ENCODE results near the gene CRELD2. TPM values are rescaled to one million over a fixed set of nuclear protein-coding genes. Genes with fewer than 3 reads are reported as not detected.

The CRELD2 gene
- total RNA-seq, 2 experiments from 2014 or later = 15.2 to 16.4 TPM

DNA sequence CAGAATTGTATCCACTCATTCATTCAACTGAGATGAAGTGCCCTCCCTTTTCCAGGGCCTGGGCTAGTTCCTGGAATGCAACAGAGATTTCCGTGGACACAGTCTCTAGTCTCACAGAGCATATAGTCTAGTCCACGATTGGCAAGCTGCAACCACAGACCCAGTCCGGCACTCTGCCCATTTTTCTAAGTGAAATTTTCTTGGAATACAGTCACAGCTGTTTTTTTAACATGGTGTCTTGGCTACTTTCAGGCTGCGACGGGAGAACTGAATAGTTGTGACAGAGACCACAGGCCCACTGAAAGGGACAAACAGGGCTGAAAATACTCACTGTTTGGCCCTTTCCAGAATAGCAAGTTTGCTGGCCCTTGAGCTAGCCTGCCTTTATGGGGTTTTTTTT lies 29.4 kb upstream of the CRELD2 start:
- peaks cover 72% of the 10 kb centered on the region for H3K36me3 Mint-ChIP-seq (ENCODE audit: low read depth)

DNA sequence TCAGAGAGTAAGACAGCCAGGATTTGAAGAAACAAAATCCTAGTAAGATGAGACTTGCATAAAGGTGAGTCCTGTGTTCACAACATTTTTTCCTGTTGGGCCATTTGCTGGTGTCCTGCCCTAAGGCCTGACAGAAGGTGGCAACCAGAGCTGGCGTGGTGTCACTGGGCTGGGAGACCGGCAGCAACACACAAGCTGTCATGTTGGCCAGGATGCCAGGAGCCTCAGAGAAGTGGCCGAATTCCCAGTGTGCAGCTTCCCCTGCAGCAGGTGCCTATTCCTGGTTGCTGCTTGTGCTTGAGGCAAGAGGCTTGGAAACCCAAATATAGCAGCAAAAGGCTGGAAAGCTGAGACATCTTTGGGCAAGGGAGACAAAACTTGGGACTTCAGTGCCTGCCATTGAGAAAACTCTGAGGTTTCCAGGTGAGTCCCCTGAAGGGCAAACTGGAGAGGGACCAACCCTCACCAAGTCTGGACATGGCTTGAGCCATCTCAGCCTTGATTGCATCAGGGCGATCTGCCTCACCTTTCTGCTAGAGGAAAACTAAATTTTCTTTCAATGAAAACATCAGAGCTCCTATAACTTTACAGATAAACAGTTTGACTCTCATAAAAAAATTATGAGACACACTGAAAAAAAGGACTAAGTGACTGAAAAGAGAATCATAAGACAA lies 26.1 kb upstream of the CRELD2 start:
- Mint-ChIP-seq H3K9me3 (ENCODE audit: low read depth) (no peaks in the 10 kb centered on the region), H3K27me3 (no peaks in the 10 kb centered on the region), H3K4me1 (no peaks in the 10 kb centered on the region), H3K4me3 (no peak overlapping the region), H3K27ac (no peak overlapping the region), H3K36me3 (ENCODE audit: low read depth) (peaks cover 56% of the 10 kb centered on the region)
- ChIA-PET CTCF (interaction anchor here (0.9 to 3.8 kb wide), 3 partner anchors 10 to 125 kb away, joined by 3 to 12 read pairs (median 5); no protein-coding TSS in a partner anchor), POLR2A (no interaction called here)
- ATAC-seq = no peak
- intact Hi-C loops (cut with DNase I, micrococcal nuclease) = no loop called here
- DNase-seq = no peak

More for the DNA sequence above, 29.4 kb upstream of the CRELD2 start:
- intact Hi-C loops (cut with DNase I, micrococcal nuclease) = no loop called here
- no peaks in the 10 kb centered on the region for H3K9me3 Mint-ChIP-seq (ENCODE audit: low read depth)
- no peak overlapping the region for H3K4me3 Mint-ChIP-seq
- DNase-seq = no peak
- no peak for ATAC-seq
- no peak overlapping the region for H3K27ac Mint-ChIP-seq
- H3K4me1 Mint-ChIP-seq = no peaks in the 10 kb centered on the region
- no peaks in the 10 kb centered on the region for H3K27me3 Mint-ChIP-seq
- POLR2A ChIA-PET = no interaction called here
- CTCF ChIA-PET = interaction anchor here (0.9 to 1.1 kb wide), 3 partner anchors 26 to 142 kb away, joined by 4 to 5 read pairs (median 4); no protein-coding TSS in a partner anchor

DNA sequence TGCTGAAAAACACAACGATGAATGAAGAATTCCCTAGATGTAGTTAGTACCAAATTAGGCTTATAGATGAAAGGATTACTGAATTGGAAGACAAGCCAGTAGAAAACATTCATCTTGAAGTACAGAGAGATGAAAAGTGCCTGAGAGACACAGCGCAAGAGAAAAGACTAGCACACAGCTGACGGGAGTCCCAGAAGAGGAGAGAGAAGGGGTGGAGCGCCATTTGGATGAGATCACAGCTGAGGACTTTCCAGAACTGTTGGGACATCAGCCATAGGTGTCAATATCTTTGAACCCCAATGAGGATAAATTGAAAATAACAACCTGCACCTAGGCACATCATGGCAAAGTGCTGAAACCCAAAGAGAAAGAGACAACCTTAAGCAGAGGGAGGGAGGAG lies 25.4 kb upstream of the CRELD2 start:
- Mint-ChIP-seq H3K36me3 (ENCODE audit: low read depth) (peaks cover 53% of the 10 kb centered on the region), H3K27me3 (no peaks in the 10 kb centered on the region), H3K4me1 (no peaks in the 10 kb centered on the region), H3K27ac (no peak overlapping the region), H3K4me3 (no peak overlapping the region), H3K9me3 (ENCODE audit: low read depth) (no peaks in the 10 kb centered on the region)
- intact Hi-C loops (cut with DNase I, micrococcal nuclease) = no loop called here
- ATAC-seq (no peak), DNase-seq (no peak)
- ChIA-PET CTCF (interaction anchor here (1.0 to 3.8 kb wide), 2 partner anchors 21 to 126 kb away, joined by 3 to 12 read pairs; no protein-coding TSS in a partner anchor), POLR2A (no interaction called here)

DNA sequence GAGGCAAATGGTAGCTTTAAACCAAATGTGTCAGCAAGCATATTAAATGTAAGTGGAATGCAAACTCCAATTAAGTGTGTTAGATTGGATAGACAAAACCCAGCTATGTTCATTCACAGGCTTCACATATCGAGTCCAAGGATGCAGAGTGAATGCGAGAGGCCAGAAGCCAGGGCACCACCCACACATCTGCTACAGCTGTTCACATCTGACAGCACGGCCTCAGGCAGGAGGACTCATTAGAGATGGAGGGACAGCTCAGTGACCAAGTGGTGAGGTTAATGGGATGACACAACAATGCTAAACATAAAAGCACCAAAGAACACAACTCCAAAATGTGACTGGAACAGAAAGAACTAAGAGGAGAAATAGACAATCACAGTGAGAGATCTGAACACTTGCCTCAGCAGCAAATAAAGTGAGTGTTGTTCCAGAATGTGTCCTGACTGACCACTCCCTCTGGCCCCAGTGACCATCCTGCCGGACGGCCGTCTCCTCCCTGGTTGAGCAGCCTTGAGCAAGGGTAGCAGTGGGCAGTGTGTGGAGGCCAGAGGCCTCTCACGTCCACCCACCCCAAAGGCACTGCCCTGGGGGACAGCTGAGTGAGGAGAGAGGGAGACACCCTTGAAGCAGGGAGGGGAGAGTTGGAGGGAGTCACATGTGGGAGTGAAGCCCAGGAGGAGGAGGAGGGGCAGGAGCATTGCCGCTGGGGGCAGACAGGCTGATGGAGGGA lies 23.9 kb upstream of the CRELD2 start:
- no peak overlapping the region for H3K27ac Mint-ChIP-seq
- DNase-seq (no peak), ATAC-seq (no peak)
- H3K36me3 Mint-ChIP-seq (ENCODE audit: low read depth) = peaks cover 40% of the 10 kb centered on the region
- no peak overlapping the region for H3K4me3 Mint-ChIP-seq
- CTCF ChIA-PET = interaction anchor here (0.6 to 3.8 kb wide), 2 partner anchors 127 to 307 kb away, joined by 3 to 12 read pairs; no protein-coding TSS in a partner anchor
- no peaks in the 10 kb centered on the region for H3K4me1 Mint-ChIP-seq
- H3K27me3 Mint-ChIP-seq = no peaks in the 10 kb centered on the region
- POLR2A ChIA-PET = no interaction called here
- intact Hi-C loops (cut with DNase I, micrococcal nuclease) = no loop called here
- H3K9me3 Mint-ChIP-seq (ENCODE audit: low read depth) = no peaks in the 10 kb centered on the region

DNA sequence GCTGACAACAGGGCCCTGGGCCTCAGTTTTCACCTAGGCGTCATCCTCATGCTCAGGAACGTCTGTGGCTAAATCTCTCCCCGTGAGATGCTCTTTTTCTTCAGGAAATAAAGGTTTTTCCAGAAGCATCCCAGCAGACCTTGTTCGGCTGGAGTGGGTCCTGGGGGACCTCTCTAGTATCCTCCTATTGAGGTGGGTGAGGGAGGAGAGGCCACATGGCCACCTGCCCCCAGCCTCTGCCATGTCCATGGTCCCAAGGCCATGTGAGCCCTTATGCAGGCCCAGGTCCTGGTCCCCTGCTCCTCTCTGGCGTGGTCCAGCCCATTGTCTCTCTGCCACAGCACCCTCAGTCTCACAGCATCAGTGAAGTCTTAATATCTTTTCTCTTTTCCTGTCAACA lies 22.2 kb upstream of the CRELD2 start:
- no peaks in the 10 kb centered on the region for H3K9me3 Mint-ChIP-seq (ENCODE audit: low read depth)
- no peaks in the 10 kb centered on the region for H3K4me1 Mint-ChIP-seq
- no peak overlapping the region for H3K4me3 Mint-ChIP-seq
- POLR2A ChIA-PET = no interaction called here
- DNase-seq = no peak
- H3K36me3 Mint-ChIP-seq (ENCODE audit: low read depth) = peaks cover 29% of the 10 kb centered on the region
- no peak overlapping the region for H3K27ac Mint-ChIP-seq
- intact Hi-C loops (cut with DNase I, micrococcal nuclease) = no loop called here
- no peak for ATAC-seq
- CTCF ChIA-PET = interaction anchor here (0.6 kb wide), 1 partner anchor 238 kb away, joined by 3 read pairs; no protein-coding TSS in a partner anchor
- no peaks in the 10 kb centered on the region for H3K27me3 Mint-ChIP-seq

DNA sequence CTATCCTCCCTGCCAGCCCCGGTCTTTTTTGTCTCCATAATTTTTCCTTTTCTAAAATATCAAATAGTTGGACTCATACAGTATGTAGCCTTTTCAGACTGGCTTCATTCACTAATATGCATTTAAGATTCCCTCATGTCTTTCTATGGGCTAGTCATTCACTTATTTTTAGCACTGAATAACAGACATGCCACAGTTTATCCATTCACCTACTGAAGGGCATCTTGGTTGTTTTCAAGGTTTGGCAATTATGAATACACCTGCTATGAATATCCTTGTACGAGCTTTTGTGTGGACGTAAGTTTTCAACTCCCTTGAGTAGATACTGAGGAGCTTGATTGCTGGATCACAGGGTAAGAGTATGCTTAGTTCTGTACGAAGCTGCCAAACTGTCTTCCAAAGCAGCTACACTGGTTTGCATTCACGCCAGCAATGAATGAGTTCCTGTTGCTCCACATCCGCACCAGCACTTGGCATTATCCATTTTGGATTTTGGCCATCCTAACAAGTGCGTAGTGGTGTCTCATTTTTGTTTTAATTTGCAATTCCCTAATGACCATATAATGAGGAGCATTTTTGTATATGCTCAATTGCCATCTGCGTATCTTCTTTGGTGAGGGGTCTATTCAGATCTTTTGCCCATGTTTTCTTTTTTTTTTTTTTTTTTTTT lies 21.3 kb upstream of the CRELD2 start:
- ATAC-seq (no peak), DNase-seq (no peak)
- Mint-ChIP-seq H3K27ac (no peak overlapping the region), H3K4me3 (no peak overlapping the region), H3K9me3 (ENCODE audit: low read depth) (no peaks in the 10 kb centered on the region), H3K4me1 (no peaks in the 10 kb centered on the region), H3K27me3 (no peaks in the 10 kb centered on the region), H3K36me3 (ENCODE audit: low read depth) (peaks cover 31% of the 10 kb centered on the region)
- ChIA-PET POLR2A (no interaction called here), CTCF (no interaction called here)
- intact Hi-C loops (cut with DNase I, micrococcal nuclease) = no loop called here

DNA sequence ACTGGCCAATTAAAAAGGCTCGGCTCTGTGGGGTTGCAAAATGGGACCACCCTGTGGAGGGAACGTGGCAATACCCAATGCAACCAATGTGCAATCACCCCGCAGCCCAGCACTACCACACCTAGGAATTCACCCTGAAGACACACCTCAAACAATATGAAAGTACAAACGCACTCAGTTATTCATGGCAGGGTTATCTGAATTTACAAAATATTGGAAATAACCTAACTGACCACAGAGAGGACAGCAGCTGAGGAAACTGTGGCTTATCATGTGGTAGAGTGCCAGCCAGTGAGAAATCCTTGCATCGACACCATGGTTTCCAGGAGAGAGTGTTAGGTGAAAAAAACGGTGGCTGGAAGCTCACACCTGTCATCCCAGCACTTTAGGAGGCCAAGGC lies 18.9 kb upstream of the CRELD2 start:
- ChIA-PET POLR2A (no interaction called here), CTCF (interaction anchor here (0.7 to 1.0 kb wide), 4 partner anchors 16 to 44 kb away, joined by 3 read pairs; no protein-coding TSS in a partner anchor)
- Mint-ChIP-seq H3K36me3 (ENCODE audit: low read depth) (peaks cover 33% of the 10 kb centered on the region), H3K4me3 (no peak overlapping the region), H3K4me1 (no peaks in the 10 kb centered on the region), H3K27me3 (no peaks in the 10 kb centered on the region), H3K27ac (no peak overlapping the region), H3K9me3 (ENCODE audit: low read depth) (no peaks in the 10 kb centered on the region)
- DNase-seq (no peak), ATAC-seq (no peak)
- intact Hi-C loops (cut with DNase I, micrococcal nuclease) = no loop called here

DNA sequence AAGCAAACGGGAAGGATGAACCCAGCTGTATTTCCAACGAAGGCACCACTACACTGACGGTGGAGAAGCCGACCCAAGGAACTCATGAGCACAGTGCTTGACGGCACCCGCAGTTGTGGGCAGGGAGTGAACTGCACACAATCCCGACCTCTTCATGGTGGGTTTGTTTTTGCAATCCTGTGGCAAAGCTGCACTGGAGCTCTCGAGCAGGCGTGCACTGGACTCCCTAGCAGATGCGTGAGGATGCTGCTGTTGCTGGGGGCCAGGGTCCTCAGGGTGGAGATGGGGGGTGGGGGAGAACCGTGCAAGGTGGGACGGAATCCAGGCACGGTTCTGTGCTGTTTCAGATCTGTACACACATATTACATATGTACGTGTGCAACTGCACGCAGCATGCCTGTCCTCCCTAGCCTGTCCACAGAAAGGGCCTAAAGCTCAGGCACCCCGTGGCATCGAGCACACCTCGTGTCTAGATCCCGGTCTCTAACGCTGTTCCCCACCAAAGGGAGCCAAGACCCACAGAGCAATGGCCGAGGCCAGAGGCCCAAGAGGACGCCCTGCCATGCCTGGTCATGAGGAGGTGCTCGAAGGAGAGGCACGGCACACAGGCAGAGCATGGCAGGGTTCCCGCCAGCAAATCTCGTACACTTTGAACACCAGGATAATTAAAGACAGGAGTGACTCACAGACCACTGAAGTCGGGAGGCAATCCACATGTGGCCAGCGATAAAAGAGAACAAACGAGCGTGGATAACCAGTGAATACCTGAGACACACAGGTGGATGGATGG lies 17.8 kb upstream of the CRELD2 start:
- ChIA-PET POLR2A (no interaction called here), CTCF (interaction anchor here (0.7 to 1.0 kb wide), 2 partner anchors 15 to 21 kb away, joined by 3 read pairs; no protein-coding TSS in a partner anchor)
- no peaks in the 10 kb centered on the region for H3K4me1 Mint-ChIP-seq
- H3K4me3 Mint-ChIP-seq = no peak overlapping the region
- H3K27ac Mint-ChIP-seq = no peak overlapping the region
- DNase-seq (no peak), ATAC-seq (no peak)
- no peaks in the 10 kb centered on the region for H3K27me3 Mint-ChIP-seq
- intact Hi-C loops (cut with DNase I, micrococcal nuclease) = no loop called here
- no peaks in the 10 kb centered on the region for H3K9me3 Mint-ChIP-seq (ENCODE audit: low read depth)
- peaks cover 30% of the 10 kb centered on the region for H3K36me3 Mint-ChIP-seq (ENCODE audit: low read depth)

DNA sequence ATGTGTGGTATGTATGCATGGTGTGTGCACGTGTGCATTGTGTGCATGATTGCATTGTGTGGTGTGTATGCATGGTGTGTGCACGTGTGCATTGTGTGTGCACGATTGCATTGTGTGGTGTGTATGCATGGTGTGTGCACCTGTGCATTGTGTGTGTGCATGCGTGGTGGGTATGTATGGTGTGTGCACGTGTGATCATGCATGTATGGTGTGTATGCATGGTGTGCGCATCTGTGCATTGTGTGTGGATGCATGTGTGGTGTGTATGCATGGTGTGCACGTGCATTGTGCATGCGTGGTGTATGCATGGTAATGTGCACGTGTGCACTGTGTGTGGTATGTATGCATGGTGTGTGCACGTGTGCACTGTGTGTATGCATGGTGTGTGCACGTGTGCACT lies 17.0 kb upstream of the CRELD2 start:
- H3K9me3 Mint-ChIP-seq (ENCODE audit: low read depth) = no peaks in the 10 kb centered on the region
- peaks cover 30% of the 10 kb centered on the region for H3K36me3 Mint-ChIP-seq (ENCODE audit: low read depth)
- H3K27ac Mint-ChIP-seq = no peak overlapping the region
- no peaks in the 10 kb centered on the region for H3K4me1 Mint-ChIP-seq
- ChIA-PET POLR2A (no interaction called here), CTCF (no interaction called here)
- H3K4me3 Mint-ChIP-seq = no peak overlapping the region
- DNase-seq = no peak
- intact Hi-C loops (cut with DNase I, micrococcal nuclease) = no loop called here
- ATAC-seq = no peak
- H3K27me3 Mint-ChIP-seq = no peaks in the 10 kb centered on the region

DNA sequence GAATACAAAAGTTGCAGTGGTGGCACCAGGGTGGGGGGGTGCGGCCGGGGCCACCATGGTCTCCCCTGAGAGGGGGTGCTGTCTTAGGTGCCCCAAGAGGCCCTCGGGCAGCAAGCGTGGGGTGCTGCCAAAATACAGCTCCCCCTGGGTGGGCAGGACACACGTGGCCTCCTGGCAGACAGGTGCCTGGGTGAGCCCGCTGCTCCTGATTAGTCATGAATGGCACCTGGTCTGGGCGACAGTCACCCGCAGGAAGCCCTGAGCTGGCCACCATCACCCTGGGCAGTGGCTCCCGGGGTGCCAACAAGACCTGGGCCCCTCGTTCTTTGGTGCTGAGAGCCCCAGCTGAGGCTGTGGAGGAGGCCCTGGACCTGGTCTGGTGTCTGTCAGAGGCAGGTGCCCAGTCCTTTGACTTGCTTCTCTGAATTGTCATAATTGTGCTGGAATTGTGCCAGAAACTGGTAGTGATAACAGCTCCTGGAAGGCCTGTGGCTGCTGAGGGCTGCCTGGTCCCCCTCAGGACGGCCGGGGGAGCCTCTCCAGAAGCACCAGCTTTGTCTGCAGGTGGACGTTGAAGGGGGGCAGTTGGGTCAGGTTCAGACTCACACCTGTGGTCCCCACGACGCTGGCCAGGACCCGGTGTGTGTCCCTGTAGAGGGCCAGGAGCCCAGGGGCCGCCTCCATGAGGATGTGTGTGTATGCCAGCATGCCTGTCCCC lies 15.0 kb upstream of the CRELD2 start:
- peaks cover 38% of the 10 kb centered on the region for H3K36me3 Mint-ChIP-seq (ENCODE audit: low read depth)
- ATAC-seq = no peak
- H3K9me3 Mint-ChIP-seq (ENCODE audit: low read depth) = no peaks in the 10 kb centered on the region

More for the DNA sequence above, 15.0 kb upstream of the CRELD2 start:
- Mint-ChIP-seq H3K4me3 (no peak overlapping the region), H3K4me1 (no peaks in the 10 kb centered on the region), H3K27me3 (no peaks in the 10 kb centered on the region), H3K27ac (no peak overlapping the region)
- intact Hi-C loops (cut with DNase I, micrococcal nuclease) = no loop called here
- POLR2A ChIA-PET = interaction anchor here (0.5 to 0.6 kb wide), 2 partner anchors 33 to 82 kb away, joined by 3 read pairs; no protein-coding TSS in a partner anchor
- no peak for DNase-seq
- CTCF ChIA-PET = interaction anchor here (0.5 to 0.8 kb wide), 3 partner anchors 9 to 285 kb away, joined by 3 read pairs; no protein-coding TSS in a partner anchor

All from activated CD4-positive, alpha-beta T cell treated with anti-CD3 and anti-CD28 coated beads for 36 hours (primary cell).